SW480 (cell line): ENCODE results near the gene ENPP7.
A peak's percentile ranks its signal among the peaks of the same experiment; 100 is the strongest.
"Not testable (repeated sequence)": the region's sequence is repeated elsewhere in the genome, so short reads cannot be mapped to it uniquely, and the experiment has no call there.

Source experiments
- DNase-seq: peaks from one replicate; pipeline ENCODE4 v3.0.0-alpha.2; 2016; ENCODE audit warnings: low spot score

ENPP7 gene

GRCh38 chr17:79749156-79749815 lies 18.5 kb downstream of the ENPP7 start:
- peak; percentile 46 for DNase-seq

GRCh38 chr17:79749958-79750357 lies 19.2 kb downstream of the ENPP7 start:
- no peak for DNase-seq

DNA sequence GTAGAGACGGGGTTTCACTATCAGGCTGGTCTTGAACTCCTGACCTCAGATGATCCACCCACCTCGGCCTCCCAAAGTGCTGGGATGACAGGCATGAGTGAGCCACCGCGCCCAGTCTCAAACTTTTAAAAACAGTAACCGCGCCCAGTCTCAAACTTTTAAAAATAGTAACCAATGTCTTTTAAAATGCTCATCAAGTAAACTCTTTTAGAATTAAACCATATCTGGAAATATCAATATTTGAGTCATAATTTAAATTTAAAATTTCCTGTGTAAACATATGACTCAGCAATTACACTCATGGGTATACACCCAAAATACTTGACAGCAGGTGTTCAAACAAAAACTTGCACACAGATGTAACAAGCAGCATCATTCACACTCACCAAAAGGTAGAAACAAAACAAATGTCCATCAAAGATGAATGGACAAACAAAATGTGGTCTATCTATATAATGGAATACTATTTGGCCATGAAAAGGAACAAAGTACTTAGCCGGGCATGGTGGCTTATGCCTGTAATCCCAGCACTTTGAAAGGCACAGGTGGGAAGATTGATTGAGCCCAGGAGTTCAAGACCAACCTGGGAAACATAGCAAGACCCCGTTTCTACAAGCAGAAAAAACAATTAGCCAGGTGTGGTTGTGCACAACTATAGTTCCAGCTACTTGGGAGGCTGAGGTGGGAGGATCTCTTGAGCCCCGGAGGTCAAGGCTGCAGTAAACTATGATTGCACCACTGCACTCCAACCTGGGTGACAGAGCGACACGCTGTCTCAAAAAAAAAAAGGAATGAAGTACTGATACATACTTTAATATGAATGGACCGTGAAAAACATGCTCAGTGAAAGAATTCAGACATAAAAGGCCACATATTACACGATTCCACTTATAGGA lies 20.2 kb downstream of the ENPP7 start:
- DNase-seq, result peak; percentile 28

GRCh38 chr17:79752175-79752574 lies 21.4 kb downstream of the ENPP7 start:
- DNase-seq, result no peak

DNA sequence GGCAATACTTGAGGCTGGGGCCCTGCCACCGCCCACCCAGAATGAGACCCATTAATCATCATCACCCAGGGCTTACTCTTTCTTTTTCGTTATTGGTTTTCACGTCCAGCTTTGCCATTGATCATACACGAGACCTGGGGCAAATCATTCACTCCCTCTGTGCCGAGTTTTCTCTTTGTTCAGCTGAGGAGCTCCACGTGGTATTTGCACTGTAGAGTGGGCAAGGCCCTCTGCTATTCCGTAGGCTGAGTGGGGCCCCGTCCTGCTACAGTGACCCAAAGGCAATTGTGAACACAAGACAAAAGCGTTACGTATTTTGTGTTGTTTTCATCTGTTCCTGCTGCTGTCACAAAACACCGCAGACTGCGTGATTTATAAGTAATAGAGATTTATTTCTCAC lies 23.6 kb downstream of the ENPP7 start:
- DNase-seq, result no peak

- not testable (repeated sequence) for DNase-seq
These were observed 24.2 kb downstream of the ENPP7 start for GRCh38 chr17:79754903-79755302.

GRCh38 chr17:79755591-79755990 lies 24.8 kb downstream of the ENPP7 start:
- DNase-seq, result no peak

DNA sequence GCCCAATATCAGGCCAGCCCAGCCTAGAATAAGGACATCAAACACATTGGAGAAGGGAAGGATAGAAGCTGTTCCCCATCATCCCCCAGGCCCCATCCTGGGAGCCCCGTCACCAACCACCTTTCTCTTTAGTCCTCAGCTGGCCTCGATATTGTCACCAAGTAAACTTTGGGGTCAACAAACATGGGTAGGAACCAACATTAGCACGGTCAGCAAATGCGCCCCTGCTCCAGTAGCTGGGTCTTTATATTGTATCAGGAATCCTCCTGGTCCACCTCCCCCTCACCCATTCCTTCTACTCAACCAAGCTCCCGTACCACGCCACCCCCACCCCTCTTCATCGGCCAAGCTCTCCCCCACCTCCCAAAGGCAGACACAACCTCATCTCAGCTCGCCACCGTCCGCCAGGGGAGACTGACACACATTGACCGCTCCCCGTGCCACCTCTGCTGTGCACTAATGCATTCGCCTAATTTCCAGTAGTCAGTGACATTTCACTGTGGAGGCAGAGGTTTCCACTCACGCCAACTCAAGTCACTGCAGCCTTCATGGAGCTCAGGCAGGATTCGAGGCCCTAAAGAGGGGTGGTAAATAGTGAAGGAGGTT lies 26.5 kb downstream of the ENPP7 start:
- DNase-seq, result no peak

DNA sequence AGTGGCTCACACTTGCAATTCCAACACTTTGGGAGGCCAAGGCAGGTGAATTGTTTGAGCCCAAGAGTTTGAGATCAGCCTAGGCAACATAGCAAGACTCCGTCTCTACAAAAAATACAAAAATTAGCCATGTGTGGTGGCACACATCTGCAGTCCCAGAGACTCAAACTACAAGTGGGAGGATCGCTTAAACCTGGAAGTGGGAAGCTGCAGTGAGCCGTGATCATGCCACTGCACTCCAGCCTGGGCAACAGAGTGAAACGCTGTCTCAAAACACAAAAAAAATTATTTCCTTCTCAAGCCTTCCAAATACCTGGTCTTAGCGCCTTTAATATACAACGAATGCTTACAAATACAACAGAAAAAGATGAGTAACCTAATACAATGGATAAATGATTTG lies 27.5 kb downstream of the ENPP7 start:
- no peak for DNase-seq

DNA sequence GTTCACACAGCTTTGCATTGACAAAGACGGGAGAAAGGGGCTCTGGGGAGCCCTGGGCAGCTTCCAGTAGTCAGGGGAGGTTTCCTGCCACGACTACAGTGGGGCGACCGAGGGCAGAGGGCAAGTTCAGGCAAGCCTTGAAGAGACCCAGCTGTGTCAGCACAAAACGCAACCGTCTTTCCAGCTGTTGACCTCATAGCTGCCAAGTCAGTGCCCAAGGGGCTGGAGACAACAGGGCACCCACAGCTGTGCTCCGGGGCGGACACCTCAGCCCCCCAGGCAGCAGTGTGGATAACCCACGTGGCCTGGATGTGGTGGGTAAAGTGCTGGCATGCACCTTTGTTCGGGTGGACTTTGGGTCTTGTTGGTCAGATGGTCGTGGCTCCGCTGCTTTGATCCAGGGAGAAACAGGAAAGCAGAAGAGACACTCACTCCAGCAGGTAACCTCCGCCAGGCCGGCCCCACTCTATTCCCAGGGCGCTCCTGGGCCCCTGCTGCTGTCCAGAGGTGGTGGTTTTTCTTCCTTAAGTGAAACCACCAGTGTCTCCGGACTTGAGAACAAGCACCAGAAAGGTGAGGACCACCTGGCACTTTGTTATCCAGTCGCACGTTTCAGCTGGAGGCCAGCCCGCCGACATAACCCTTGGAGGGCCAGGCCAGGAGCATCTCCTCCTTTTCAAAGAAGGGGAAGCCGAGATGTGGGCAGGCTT lies 29.6 kb downstream of the ENPP7 start:
- peak; percentile 66 for DNase-seq

GRCh38 chr17:79761894-79762589 lies 31.3 kb downstream of the ENPP7 start:
- no peak for DNase-seq

GRCh38 chr17:79765708-79766107 lies 35.0 kb downstream of the ENPP7 start:
- no peak for DNase-seq

GRCh38 chr17:79769570-79770506 lies 39.1 kb downstream of the ENPP7 start:
- DNase-seq, result no peak

GRCh38 chr17:79771276-79771675 lies 40.5 kb downstream of the ENPP7 start:
- no peak for DNase-seq

- not testable (repeated sequence) for DNase-seq
These were observed 42.0 kb downstream of the ENPP7 start for GRCh38 chr17:79772726-79773125.

- no peak for DNase-seq
These were observed 43.8 kb downstream of the ENPP7 start for GRCh38 chr17:79774561-79774975.

GRCh38 chr17:79775632-79776031 lies 44.9 kb downstream of the ENPP7 start:
- DNase-seq, result no peak

GRCh38 chr17:79776376-79777119 lies 45.8 kb downstream of the ENPP7 start:
- no peak for DNase-seq

DNA sequence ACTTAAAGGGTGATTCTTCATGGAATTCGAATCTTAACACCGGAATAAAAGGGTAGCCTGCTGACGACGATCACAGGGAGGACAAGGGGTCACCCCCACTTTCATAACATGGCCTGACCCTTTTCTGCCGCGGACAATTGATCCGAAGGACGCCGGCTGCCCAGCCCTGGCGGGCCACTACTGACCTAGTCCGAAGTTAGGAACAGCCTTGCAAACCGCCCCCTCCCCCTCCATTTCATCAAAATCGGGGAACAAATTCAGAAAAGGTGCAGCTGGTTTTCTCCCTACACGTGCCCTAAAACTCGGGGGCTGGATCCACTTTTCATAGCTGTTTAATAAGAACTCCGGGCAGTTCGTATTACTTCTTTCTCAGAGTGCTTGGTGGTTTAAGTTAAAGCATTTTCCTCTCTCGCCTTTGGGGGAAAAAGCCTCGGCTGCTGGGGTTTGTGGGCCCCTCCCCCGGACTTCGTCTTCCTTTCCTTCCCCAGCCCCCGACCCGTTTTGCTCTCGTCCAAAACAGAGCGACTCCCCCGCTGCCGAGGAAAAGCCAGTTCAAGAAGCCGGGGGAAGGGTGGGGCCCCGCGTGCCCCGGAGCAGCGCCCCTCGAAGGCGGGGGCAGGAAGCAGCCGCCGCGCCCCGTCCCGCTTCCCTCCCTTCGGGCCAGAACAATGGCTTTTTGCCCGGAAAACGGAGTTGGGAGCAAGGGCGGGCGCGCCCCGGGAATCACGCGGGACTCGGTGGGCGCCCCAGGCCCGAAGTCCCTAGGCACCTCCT lies 46.6 kb downstream of the ENPP7 start:
- DNase-seq, result peak; percentile 62
